Left ventricle myocardium inferior (tissue), 1 donor: ENCODE measurements around the gene BRD3OS. TPM values are rescaled to one million over a fixed set of nuclear protein-coding genes. Genes with fewer than 3 reads are reported as not detected.

Experiments
- DNase-seq: peaks from one replicate; pipeline ENCODE4 v3.0.0-alpha.2; 2020
- H3K27ac ChIP-seq: fragments of 200-600 bp; replicated peaks from 2 replicates; pipeline ENCODE4 v1.8.0; 2021
- H3K27me3 ChIP-seq: fragments of 200-600 bp; 2 replicates; pipeline ENCODE4 v1.8.0; 2021; ENCODE audit warnings: low read depth
- H3K36me3 ChIP-seq: fragments of 200-600 bp; 2 replicates; pipeline ENCODE4 v1.8.0; 2021
- H3K4me1 ChIP-seq: fragments of 200-600 bp; 2 replicates; pipeline ENCODE4 v1.8.0; 2021
- H3K4me3 ChIP-seq: fragments of 200-600 bp; 2 replicates; pipeline ENCODE4 v1.8.0; 2021; ENCODE audit warnings: mild to moderate bottlenecking, moderate library complexity
- H3K9me3 ChIP-seq: fragments of 200-600 bp; replicated peaks from 2 replicates; pipeline ENCODE4 v1.8.0; 2021
- intact Hi-C: fragments of 100-400 bp; cut with micrococcal nuclease; formaldehyde crosslinking; loops from one replicate; pipeline ENCODE4 v1.11.0; 2022
- total RNA-seq: library from RNA; stranded (reverse); fragmentation: NEBNext Ultra II Directional; extraction: Animal tissue kit (Norgen Biotek cat#: 25700); gene quantifications from one replicate; pipeline ENCODE4 v1.2.1, GENCODE V29; 2021
- TF ChIP-seq, protein P1 (sequence below): fragments of 200-600 bp; IDR thresholded peaks from 2 replicates; pipeline ENCODE4 v1.8.0; 2021; ENCODE audit warnings: antibody characterized with exemption, mild to moderate bottlenecking, borderline replicate concordance
- donor health status: DM: no; HTN: yes; CAD: no; lungs with severe emphysema.

Gene BRD3OS
- total RNA-seq, 1 donor from 2014 or later = 5.7 TPM

DNA sequence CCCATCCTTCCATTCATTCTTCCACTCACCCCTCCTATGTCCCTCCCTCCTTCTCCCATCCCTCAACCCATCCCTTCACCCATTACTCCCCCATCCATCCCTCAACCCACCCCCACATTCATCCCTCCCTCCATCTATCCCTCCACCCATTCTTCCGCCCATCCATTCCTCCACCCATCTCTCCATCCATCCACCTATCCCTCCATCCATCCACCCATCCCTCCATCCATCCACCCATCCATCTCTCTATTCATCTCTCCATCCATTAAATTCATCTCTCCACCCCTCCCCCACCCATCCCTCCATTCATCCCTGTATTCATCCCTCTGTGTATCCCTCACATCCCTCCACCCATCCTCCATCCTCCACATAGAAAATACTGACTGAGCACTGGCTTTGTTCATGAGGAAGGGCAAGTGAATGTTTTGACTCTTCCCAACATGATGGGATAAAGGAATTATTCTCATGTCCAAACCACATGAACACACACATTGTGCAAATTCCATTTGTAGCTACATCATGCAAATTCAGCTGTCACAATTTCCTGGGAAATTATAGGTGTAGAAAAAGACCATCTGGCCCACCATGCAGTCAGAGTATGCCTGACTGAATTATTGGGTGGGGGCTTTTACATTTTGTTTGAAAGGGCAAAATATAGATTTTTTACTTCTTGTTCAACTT lies 26.2 kb upstream of the BRD3OS start:
- intact Hi-C loops = no loop called here
- no peaks in the 10 kb centered on the region for H3K9me3 ChIP-seq
- peaks cover 5% of the 10 kb centered on the region for H3K4me1 ChIP-seq

DNA sequence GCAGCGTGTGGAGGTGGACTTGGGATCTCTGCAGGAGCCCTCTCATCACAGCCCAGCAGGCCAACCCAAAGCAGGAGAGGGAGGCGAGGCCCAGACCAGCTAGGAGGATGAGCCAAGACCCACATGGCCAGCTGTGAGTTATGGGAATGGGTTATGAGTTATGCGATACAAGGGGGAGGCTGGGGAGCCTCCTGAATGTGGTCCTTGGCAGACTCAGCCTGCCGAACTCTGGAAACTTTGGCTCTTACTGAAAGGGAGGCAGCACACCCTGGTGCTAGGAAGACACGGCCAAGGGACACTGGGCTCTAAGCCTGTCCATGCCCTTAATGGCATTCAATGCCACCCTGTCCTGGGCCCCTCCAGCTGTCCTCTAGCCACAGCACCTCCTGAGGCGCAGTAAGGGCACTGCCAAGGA lies 25.4 kb upstream of the BRD3OS start:
- Histone ChIP-seq H3K36me3 (no peaks in the 10 kb centered on the region), H3K4me3 (no peak overlapping the region), H3K27me3 (peaks cover 8% of the 10 kb centered on the region), H3K27ac (no peak overlapping the region), H3K4me1 (no peaks in the 10 kb centered on the region), H3K9me3 (no peaks in the 10 kb centered on the region)
- TF ChIP-seq, protein P1, sequence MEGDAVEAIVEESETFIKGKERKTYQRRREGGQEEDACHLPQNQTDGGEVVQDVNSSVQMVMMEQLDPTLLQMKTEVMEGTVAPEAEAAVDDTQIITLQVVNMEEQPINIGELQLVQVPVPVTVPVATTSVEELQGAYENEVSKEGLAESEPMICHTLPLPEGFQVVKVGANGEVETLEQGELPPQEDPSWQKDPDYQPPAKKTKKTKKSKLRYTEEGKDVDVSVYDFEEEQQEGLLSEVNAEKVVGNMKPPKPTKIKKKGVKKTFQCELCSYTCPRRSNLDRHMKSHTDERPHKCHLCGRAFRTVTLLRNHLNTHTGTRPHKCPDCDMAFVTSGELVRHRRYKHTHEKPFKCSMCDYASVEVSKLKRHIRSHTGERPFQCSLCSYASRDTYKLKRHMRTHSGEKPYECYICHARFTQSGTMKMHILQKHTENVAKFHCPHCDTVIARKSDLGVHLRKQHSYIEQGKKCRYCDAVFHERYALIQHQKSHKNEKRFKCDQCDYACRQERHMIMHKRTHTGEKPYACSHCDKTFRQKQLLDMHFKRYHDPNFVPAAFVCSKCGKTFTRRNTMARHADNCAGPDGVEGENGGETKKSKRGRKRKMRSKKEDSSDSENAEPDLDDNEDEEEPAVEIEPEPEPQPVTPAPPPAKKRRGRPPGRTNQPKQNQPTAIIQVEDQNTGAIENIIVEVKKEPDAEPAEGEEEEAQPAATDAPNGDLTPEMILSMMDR = no peak
- no peak for DNase-seq
- intact Hi-C loops = no loop called here

More for the DNA sequence above, 26.2 kb upstream of the BRD3OS start:
- H3K4me3 ChIP-seq = no peak overlapping the region
- no peak for DNase-seq
- H3K27ac ChIP-seq = no peak overlapping the region
- no peaks in the 10 kb centered on the region for H3K36me3 ChIP-seq
- peaks cover 10% of the 10 kb centered on the region for H3K27me3 ChIP-seq
- TF ChIP-seq, protein P1 = no peak

DNA sequence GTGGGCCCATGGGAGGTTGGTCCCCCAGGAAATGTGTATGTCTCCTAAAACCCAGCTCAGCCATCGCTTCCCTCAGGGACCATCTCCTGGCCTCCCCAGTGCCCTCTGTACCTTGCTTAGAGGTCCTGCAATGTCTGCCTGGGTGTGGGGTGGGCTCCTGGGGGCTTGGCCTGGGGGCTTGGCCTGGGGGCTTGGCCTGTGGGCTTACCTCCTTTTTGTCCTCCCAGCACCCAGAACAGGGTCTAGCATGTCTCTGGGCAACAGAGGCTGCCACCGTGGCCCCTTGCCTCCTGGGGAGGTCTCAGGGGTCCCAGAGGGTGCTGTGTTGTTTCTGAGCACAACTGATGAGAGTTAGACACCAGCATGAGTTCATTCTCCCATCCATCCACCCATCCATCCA lies 22.5 kb upstream of the BRD3OS start:
- no peaks in the 10 kb centered on the region for H3K4me1 ChIP-seq
- TF ChIP-seq, protein P1 = no peak
- H3K36me3 ChIP-seq = no peaks in the 10 kb centered on the region
- intact Hi-C loops = no loop called here
- no peak overlapping the region for H3K4me3 ChIP-seq
- H3K9me3 ChIP-seq = no peaks in the 10 kb centered on the region
- peaks cover 8% of the 10 kb centered on the region for H3K27me3 ChIP-seq
- no peak for DNase-seq
- H3K27ac ChIP-seq = no peak overlapping the region

DNA sequence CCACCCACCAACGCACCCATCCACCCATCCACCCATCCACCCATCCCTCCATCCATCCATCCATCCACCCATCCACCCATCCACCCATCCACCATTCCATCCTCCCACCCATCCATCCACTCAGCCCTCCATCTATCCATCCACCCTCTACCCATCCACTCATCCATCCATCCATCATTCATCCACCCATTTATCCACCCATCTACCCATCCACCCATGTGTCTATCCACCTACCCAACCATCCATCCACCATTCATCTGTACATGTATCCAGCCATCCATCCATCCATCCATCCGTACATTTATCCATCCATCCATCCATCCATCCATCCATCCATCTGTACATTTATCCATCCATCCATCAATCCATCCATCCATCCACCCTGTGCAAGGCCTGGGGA lies 22.0 kb upstream of the BRD3OS start:
- intact Hi-C loops = no loop called here
- no peaks in the 10 kb centered on the region for H3K9me3 ChIP-seq
- H3K4me3 ChIP-seq = no peak overlapping the region
- peaks cover 8% of the 10 kb centered on the region for H3K27me3 ChIP-seq
- H3K36me3 ChIP-seq = no peaks in the 10 kb centered on the region
- no peak overlapping the region for H3K27ac ChIP-seq
- no peak for DNase-seq
- no peaks in the 10 kb centered on the region for H3K4me1 ChIP-seq
- TF ChIP-seq, protein P1 = no peak

DNA sequence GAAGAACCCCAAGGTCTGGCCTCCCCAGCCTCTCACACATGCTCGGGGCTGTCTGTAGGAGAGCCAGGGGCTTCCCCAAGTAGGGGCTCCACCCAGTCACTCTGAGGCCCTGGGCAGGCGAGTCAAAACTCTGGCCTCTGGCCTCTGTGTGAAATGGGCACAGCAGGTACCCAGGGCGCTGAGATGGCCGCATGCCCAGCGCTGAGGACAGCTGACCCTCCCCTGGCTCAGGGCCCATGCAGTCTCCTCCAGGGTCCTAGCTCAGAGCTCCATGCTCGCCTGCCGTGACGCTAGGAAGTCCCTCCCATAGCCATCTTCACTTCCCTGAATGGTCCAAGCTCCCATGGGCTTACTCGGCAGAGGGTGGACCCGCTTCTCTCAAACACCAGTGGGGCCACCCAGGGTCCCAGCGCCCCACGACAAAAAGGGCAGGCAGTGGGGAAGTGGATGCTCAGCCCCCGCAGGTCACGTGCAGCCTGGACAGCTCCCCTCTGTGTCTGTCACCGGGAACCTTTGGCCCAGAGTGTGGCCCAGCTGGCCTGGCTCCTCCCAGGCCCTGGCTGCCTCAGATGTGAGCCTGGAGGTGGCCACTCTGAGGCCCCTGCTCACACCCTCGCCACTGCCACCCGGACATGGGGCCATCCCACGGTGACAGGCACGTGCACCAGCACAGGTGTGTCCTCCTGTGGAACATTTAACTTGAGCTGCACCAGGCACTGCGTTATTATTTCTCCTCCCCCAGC lies 21.0 kb upstream of the BRD3OS start:
- Histone ChIP-seq H3K4me3 (no peak overlapping the region), H3K4me1 (no peaks in the 10 kb centered on the region), H3K27me3 (peaks cover 16% of the 10 kb centered on the region), H3K36me3 (no peaks in the 10 kb centered on the region), H3K9me3 (no peaks in the 10 kb centered on the region), H3K27ac (no peak overlapping the region)
- intact Hi-C loops = no loop called here
- DNase-seq = no peak
- TF ChIP-seq, protein P1 = no peak
